Measurements from ENCODE around the gene TRPM4.

TRPM4 gene

GRCh38 chr19:49136771-49137171, 20.8 kb upstream of the TRPM4 start (continued):
- TF ChIP-seq ZEB2 (tag by site-specific recombination; IDR thresholded peaks at IDR 0.05) (no peak), CTCF (tag by site-specific recombination; IDR thresholded peaks at IDR 0.05) (no peak), ZNF2 (tag by site-specific recombination; IDR thresholded peaks at IDR 0.05) (no peak), HIC1 (tag by site-specific recombination; IDR thresholded peaks at IDR 0.05) (no peak), ZNF19 (tag by site-specific recombination; IDR thresholded peaks at IDR 0.05; ENCODE audit: low read depth) (no peak), ATF2 (tag by site-specific recombination; IDR thresholded peaks at IDR 0.05; ENCODE audit: low read depth) (no peak), ZNF776 (tag by site-specific recombination; IDR thresholded peaks at IDR 0.05; ENCODE audit: borderline replicate concordance) (no peak), OSR2 (tag by site-specific recombination; IDR thresholded peaks at IDR 0.05) (no peak), ZNF133 (tag by site-specific recombination; IDR thresholded peaks at IDR 0.05) (no peak), ZFP69B (tag by site-specific recombination; IDR thresholded peaks at IDR 0.05) (no peak)

DNA sequence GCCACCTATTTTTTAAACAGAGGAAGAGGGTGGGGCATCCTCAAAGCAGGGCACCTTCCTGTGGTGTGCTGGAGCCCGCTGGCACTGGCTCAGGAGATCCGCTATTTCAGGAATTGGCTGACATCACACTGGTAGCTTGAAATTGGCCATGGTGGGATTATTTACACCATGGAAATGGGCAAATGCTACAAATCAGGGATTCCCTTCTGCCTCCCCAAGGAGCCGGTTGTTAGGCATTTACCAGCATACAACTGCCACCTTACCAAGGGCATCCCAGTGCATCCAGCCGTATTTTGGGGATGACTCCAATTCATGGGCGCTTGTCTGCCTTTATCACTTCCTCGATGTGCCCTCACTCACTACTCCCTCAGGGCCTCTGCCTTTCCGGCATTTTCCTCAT, 16.6 kb upstream of the TRPM4 start:
- Histone ChIP-seq H3K36me3 (ENCODE audit: control insufficient read depth in 2 of 2, insufficient read depth in 1 of 2, low read length in 2 of 2) (peaks cover 0 to 5% of the 10 kb centered on the region in 2 experiments; a peak in 2 of 3 replicates), H3K4me3 (ENCODE audit: low read depth, low read length) (no peak overlapping the region), H3K9me3 (ENCODE audit: control insufficient read depth, insufficient read depth, low read depth, low read length) (no peaks in the 10 kb centered on the region), H3K27ac (ENCODE audit: extremely low read depth, low read depth, low read length) (no peak overlapping the region), H3K4me1 (ENCODE audit: control insufficient read depth, insufficient read depth, low read length) (no peaks in the 10 kb centered on the region)
- TF ChIP-seq ZBTB11 (tag by site-specific recombination; conservative IDR thresholded peaks at IDR 0.05; ENCODE audit: low read depth) (no peak), ZNF624 (tag by site-specific recombination; IDR thresholded peaks at IDR 0.05) (no peak), ZNF645 (tag by site-specific recombination; IDR thresholded peaks at IDR 0.05) (no peak), ZNF571 (tag by site-specific recombination; IDR thresholded peaks at IDR 0.05) (no peak), ZNF112 (tag by site-specific recombination; IDR thresholded peaks at IDR 0.05) (peak; percentile 97)
- ChIA-PET CTCF (interaction anchor here (0.9 to 2.5 kb wide), 4 partner anchors 43 to 406 kb away, joined by 3 to 9 read pairs (median 6); partner anchors contain the start of genes GYS1 and RUVBL2), POLR2A (no interaction called here)

All from HEK293 (cell line).